Choroid plexus epithelial cell (primary cell): ENCODE results near the gene ARL3.

Experiments used
- DNase-seq: peaks from one replicate; pipeline ENCODE4 v3.0.0-alpha.2; 2010; ENCODE audit warnings: low read depth
- H3K4me3 ChIP-seq: 2 replicates; pipeline ENCODE4 v1.5.1; 2011; ENCODE audit warnings: low read depth, mild to moderate bottlenecking, control low read depth, low read length, moderate library complexity
- CTCF ChIP-seq: conservative IDR thresholded peaks from 2 replicates; pipeline ENCODE4 v1.5.1; 2011; ENCODE audit warnings: low read depth, mild to moderate bottlenecking, control low read depth, inconsistent platforms, low read length, moderate library complexity

The ARL3 gene

GRCh38 chr10:102678068-102678400 is 36.2 kb downstream of the ARL3 start:
- no peak overlapping the region for H3K4me3 ChIP-seq
- no peak for TF ChIP-seq CTCF

GRCh38 chr10:102677331-102678067 is 36.7 kb downstream of the ARL3 start:
- DNase-seq, result no peak
- TF ChIP-seq CTCF, result no peak
- H3K4me3 ChIP-seq, result no peak overlapping the region

More at GRCh38 chr10:102678068-102678400, 36.2 kb downstream of the ARL3 start:
- DNase-seq, result no peak

GRCh38 chr10:102676534-102677315 is 37.5 kb downstream of the ARL3 start:
- DNase-seq, result no peak
- TF ChIP-seq CTCF, result no peak
- no peak overlapping the region for H3K4me3 ChIP-seq

DNA sequence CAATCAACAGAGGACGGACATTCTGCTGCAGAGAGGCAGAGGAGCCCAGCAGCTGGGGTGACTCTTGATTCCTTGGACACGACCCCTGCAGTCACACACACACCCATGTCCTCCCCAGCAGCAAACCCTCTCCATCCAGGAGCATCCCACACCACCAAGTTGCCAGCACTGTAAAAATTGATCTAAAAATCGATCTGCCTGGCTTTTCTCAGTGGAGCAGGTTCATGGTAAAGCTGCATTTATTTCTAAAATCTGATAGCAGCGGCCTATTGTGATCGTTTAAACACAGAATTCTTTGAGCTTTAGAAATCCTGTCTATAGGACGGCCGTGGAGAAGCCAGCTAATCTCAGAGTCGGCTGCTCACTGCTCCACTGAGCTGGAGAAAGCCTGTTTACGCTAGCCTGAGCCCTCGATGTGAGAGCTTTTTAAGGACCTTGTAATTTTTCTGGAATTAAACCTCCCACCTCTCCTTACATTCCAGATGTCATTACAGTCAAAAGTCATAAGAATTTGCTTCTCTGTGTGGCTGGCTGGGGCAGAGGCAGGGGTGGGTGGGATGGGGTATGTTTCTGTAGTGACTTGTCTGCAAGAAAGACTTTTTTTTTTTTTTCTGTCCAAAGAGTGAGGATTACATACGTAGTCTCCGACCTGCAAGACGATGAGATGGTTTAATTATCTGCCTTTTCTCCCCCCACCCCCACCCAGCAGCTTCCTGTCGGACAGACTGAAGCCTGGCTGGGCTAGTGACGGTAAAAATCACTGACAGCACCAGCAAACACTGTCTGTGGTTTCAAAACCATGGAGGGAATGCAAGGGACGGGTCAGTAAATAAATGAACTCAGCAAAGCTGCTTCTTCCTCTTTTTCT is 38.3 kb downstream of the ARL3 start:
- peak; percentile 99 for DNase-seq
- no peak for TF ChIP-seq CTCF
- H3K4me3 ChIP-seq, result no peak overlapping the region

DNA sequence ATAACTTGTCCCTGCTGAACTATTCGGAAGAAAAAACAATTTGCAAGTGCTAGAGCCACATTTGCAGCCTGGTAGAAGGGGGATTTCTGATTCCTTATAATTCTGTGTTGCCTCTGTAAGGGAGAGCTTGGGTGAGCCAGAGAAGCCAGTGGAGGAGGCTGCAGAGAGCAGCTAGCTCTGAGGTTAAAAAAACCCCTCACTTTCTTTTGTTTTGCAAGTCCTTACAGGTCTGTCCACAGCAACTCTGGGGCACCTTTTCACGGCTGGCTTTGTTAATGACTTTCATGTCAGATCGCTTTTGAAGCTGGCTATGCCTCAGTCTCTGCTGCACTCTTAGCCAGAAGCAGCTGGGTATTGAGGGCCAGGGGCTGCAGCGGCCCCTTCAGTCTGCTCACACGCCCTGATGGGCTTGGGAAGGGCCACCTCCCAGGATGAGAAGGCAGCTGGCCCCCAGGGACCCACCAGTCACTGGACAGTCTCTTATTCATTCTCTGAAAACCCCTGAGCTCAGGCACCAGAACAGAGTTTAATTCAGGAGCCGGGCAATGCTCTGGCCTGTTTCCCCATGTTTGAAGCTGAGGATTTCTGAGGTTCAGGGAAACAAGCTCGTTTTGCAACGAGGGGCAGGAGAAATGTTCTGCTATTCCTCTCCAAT is 39.1 kb downstream of the ARL3 start:
- no peak overlapping the region for H3K4me3 ChIP-seq
- peak; percentile 33 for DNase-seq
- no peak for TF ChIP-seq CTCF

DNA sequence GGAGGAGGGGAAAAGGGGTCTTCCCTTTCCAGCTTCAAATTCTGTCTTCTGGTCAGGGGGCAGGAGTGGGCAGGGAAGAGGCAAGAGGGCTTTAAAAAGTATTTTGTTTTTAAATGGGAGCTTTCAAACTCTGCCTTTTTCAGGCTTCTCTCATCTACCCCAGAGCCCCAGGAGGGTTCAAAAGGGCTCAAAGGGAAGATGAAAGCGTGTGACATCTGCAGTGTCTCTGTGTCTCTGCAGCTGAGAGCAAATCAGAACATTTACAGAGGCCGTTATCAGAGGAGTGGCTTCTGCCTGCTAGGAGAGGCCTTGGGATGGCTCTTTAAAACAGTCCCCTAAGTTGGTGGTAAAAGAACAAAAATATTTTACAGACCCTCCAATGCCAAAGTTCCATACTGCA is 39.6 kb downstream of the ARL3 start:
- peak overlapping the region; percentile 49 for H3K4me3 ChIP-seq
- DNase-seq, result no peak
- no peak for TF ChIP-seq CTCF
